ENCODE data around the gene YBX3. TPM values are rescaled to one million over a fixed set of nuclear protein-coding genes. Genes with fewer than 3 reads are reported as not detected.

YBX3 gene
- polyA plus RNA-seq, 2 of the 4 experiments (the other 2 are of a cell fraction) = 140 to 150 TPM

- no peak overlapping the region for H3K4me2 ChIP-seq
- no peak for FAIRE-seq
- DNase-seq (ENCODE audit: low read depth in 1 of 2, low spot score in 1 of 2) = no peak
- H3K4me1 ChIP-seq = no peaks in the 10 kb centered on the region
- TF ChIP-seq FOSB (CRISPR knock-in tag; IDR thresholded peaks at IDR 0.05) (0 out of 2 replicates have a peak, but pooled peaks have one; percentile 33), MYC (IDR thresholded peaks at IDR 0.05; ENCODE audit: borderline replicate concordance, low read length) (no peak)
- no peak for ATAC-seq
- ChIA-PET POLR2A (no interaction called here), CTCF (interaction anchor here (1.5 kb wide), 1 partner anchor 41 kb away, joined by 7 read pairs; no protein-coding TSS in a partner anchor)
- H3K27ac ChIP-seq = no peak overlapping the region
- no peaks in the 10 kb centered on the region for H3K9me3 ChIP-seq
- H3K4me3 ChIP-seq = no peak overlapping the region
- WGBS (ENCODE audit: missing lambda C conversion rate) = 94% methylated on average over 4 of the region's 4 CpGs
Observed at GRCh38 chr12:10708862-10709261, 14.3 kb downstream of the YBX3 start.

- no peak overlapping the region for H3K27ac ChIP-seq
- no peak overlapping the region for H3K4me2 ChIP-seq
- TF ChIP-seq RNF2 (IDR thresholded peaks at IDR 0.05; ENCODE audit: borderline replicate concordance, low read depth) (no peak), ESRRA (IDR thresholded peaks at IDR 0.05; ENCODE audit: borderline replicate concordance, low read length) (no peak), POLR2A (IDR thresholded peaks at IDR 0.05; ENCODE audit: low read length) (no peak), KDM5A (IDR thresholded peaks at IDR 0.05) (no peak), KDM1A (IDR thresholded peaks at IDR 0.05; ENCODE audit: low read depth) (no peak), HDAC2 (IDR thresholded peaks at IDR 0.05) (no peak), FOSL2 (IDR thresholded peaks at IDR 0.05) (no peak), FOSL2 (CRISPR knock-in tag; IDR thresholded peaks at IDR 0.05) (no peak), RCOR1 (IDR thresholded peaks at IDR 0.05; ENCODE audit: low read depth, low read length) (no peak), NPAS2 (CRISPR knock-in tag; IDR thresholded peaks at IDR 0.05; ENCODE audit: borderline replicate concordance) (no peak), CBX2 (IDR thresholded peaks at IDR 0.05; ENCODE audit: borderline replicate concordance, low read depth) (no peak), ELK1 (IDR thresholded peaks at IDR 0.05; ENCODE audit: low read depth, low read length) (no peak), EHMT2 (IDR thresholded peaks at IDR 0.05; ENCODE audit: low read depth) (no peak), RAD21 (conservative IDR thresholded peaks at IDR 0.05 in 1 of 2, IDR thresholded peaks at IDR 0.05 in 1 of 2) (no peak), SREBF2 (IDR thresholded peaks at IDR 0.05) (no peak), PBX3 (IDR thresholded peaks at IDR 0.05) (no peak)
- DNase-seq (ENCODE audit: low read depth in 1 of 2, low spot score in 1 of 2) = no peak
- CTCF ChIA-PET = no interaction called here
- WGBS (ENCODE audit: missing lambda C conversion rate) = 95% methylated on average over 2 of the region's 2 CpGs
- no peak for ATAC-seq
- POLR2A ChIA-PET = no interaction called here
- H3K4me3 ChIP-seq = no peak overlapping the region
- no peak for FAIRE-seq
- H3K4me1 ChIP-seq = no peaks in the 10 kb centered on the region
- H3K9me3 ChIP-seq = no peaks in the 10 kb centered on the region
Observed at GRCh38 chr12:10705655-10706054, 17.5 kb downstream of the YBX3 start.

- WGBS (ENCODE audit: missing lambda C conversion rate) = 94% methylated on average over 14 of the region's 14 CpGs
Observed at GRCh38 chr12:10701843-10702242, 21.3 kb downstream of the YBX3 start.

More at GRCh38 chr12:10701843-10702242, 21.3 kb downstream of the YBX3 start:
- ChIA-PET CTCF (no interaction called here), POLR2A (no interaction called here)
- no peak for DNase-seq (ENCODE audit: low read depth in 1 of 2, low spot score in 1 of 2)
- no peaks in the 10 kb centered on the region for H3K9me3 ChIP-seq
- H3K4me1 ChIP-seq = no peaks in the 10 kb centered on the region
- H3K4me3 ChIP-seq = no peak overlapping the region
- no peak for FAIRE-seq
- TF ChIP-seq CBX2 (IDR thresholded peaks at IDR 0.05; ENCODE audit: borderline replicate concordance, low read depth) (no peak), FOXS1 (CRISPR knock-in tag; IDR thresholded peaks at IDR 0.05) (no peak), BHLHE40 (IDR thresholded peaks at IDR 0.05; ENCODE audit: low read depth, low read length) (no peak), ATOH8 (CRISPR knock-in tag; IDR thresholded peaks at IDR 0.05; ENCODE audit: low read depth) (no peak), ZNF302 (CRISPR knock-in tag; IDR thresholded peaks at IDR 0.05) (no peak), MAFK (IDR thresholded peaks at IDR 0.05; ENCODE audit: partially characterized antibody) (no peak), RAD21 (conservative IDR thresholded peaks at IDR 0.05 in 1 of 2, IDR thresholded peaks at IDR 0.05 in 1 of 2) (no peak), HDAC2 (IDR thresholded peaks at IDR 0.05) (no peak), RARB (CRISPR knock-in tag; IDR thresholded peaks at IDR 0.05) (no peak), EP300 (IDR thresholded peaks at IDR 0.05) (no peak), EHF (CRISPR knock-in tag; IDR thresholded peaks at IDR 0.05) (no peak), MAX (IDR thresholded peaks at IDR 0.05) (no peak), FOSB (CRISPR knock-in tag; IDR thresholded peaks at IDR 0.05) (no peak)
- ATAC-seq = no peak
- no peak overlapping the region for H3K4me2 ChIP-seq
- no peak overlapping the region for H3K27ac ChIP-seq

All from A549 (cell line).